Activated T-cell treated with anti-CD3 and anti-CD28 coated beads for 48 hours (primary cell): ENCODE measurements around the gene EPOP.

Source experiments
- DNase-seq: peaks from one replicate; pipeline ENCODE4 v3.0.0-alpha.2; 2020; ENCODE audit warnings: low read depth

EPOP gene

GRCh38 chr17:38674749-38675615 is at the start of gene EPOP:
Gene EPOP (minus strand): TSS chr17:38674957. CDS start chr17:38674495, 462 bp downstream.
- peak; percentile 95 for DNase-seq

GRCh38 chr17:38721802-38722201 is 47.0 kb upstream of the EPOP start:
- DNase-seq = no peak

- no peak for DNase-seq
These were observed 46.2 kb upstream of the EPOP start for GRCh38 chr17:38720941-38721340.

- no peak for DNase-seq
These were observed 45.3 kb upstream of the EPOP start for GRCh38 chr17:38719943-38720641.

- DNase-seq = no peak
These were observed 44.7 kb upstream of the EPOP start for GRCh38 chr17:38719289-38719942.

- DNase-seq = no peak
These were observed 42.5 kb upstream of the EPOP start for GRCh38 chr17:38717139-38717745.

GRCh38 chr17:38716368-38717005 is 41.7 kb upstream of the EPOP start:
- DNase-seq = no peak

GRCh38 chr17:38715216-38715943 is 40.6 kb upstream of the EPOP start:
- DNase-seq = no peak

GRCh38 chr17:38713456-38714075 is 38.8 kb upstream of the EPOP start:
- no peak for DNase-seq

GRCh38 chr17:38712593-38712992 is 37.8 kb upstream of the EPOP start:
- DNase-seq = no peak

- DNase-seq = no peak
These were observed 37.2 kb upstream of the EPOP start for GRCh38 chr17:38711792-38712571.

- DNase-seq = no peak
These were observed 36.2 kb upstream of the EPOP start for GRCh38 chr17:38710985-38711384.

- DNase-seq = no peak
These were observed 35.8 kb upstream of the EPOP start for GRCh38 chr17:38710604-38710962.

GRCh38 chr17:38709864-38710603 is 35.3 kb upstream of the EPOP start:
- DNase-seq = no peak

GRCh38 chr17:38709104-38709820 is 34.5 kb upstream of the EPOP start:
- DNase-seq = no peak

- no peak for DNase-seq
These were observed 33.1 kb upstream of the EPOP start for GRCh38 chr17:38707678-38708351.

GRCh38 chr17:38706505-38707216 is 31.9 kb upstream of the EPOP start:
- DNase-seq = no peak
